Sigmoid colon (tissue), 7 donors: ENCODE data around the gene PCYT2. TPM values are rescaled to one million over a fixed set of nuclear protein-coding genes. Genes with fewer than 3 reads are reported as not detected.

Experiments
- DNase-seq: peaks from one replicate; pipeline ENCODE4 v3.0.0-alpha.2; 2019
- H3K27ac ChIP-seq, 4 donors: fragments of 200-600 bp; sonication (generic); one replicate each; pipeline ENCODE4 v1.5.1; 2016 to 2019; ENCODE audit warnings: mild to moderate bottlenecking in 1 of 4
- H3K27me3 ChIP-seq, 3 donors: fragments of 200-600 bp; sonication (generic); one replicate each; pipeline ENCODE4 v1.5.1; 2019; ENCODE audit warnings: mild to moderate bottlenecking in 1 of 3
- H3K36me3 ChIP-seq, 4 donors: fragments of 200-600 bp; sonication (generic); one replicate each; pipeline ENCODE4 v1.5.1; 2016 to 2019
- H3K4me1 ChIP-seq, 4 donors: fragments of 200-600 bp; sonication (generic); one replicate each; pipeline ENCODE4 v1.5.1; 2017 to 2019
- H3K4me3 ChIP-seq, 4 donors: fragments of 200-600 bp; sonication (generic); one replicate each; pipeline ENCODE4 v1.5.1; 2017 to 2019; ENCODE audit warnings: mild to moderate bottlenecking in 2 of 4, moderate library complexity in 1 of 4
- H3K9me3 ChIP-seq, 4 donors: fragments of 200-600 bp in 3 of 4; sonication (generic) in 3 of 4; one replicate each; pipeline versions ENCODE4 v1.5.1 to v1.6.1; 2013 to 2019
- EP300 ChIP-seq, 4 donors: sonication (generic); formaldehyde crosslinking; IDR thresholded peaks; one replicate each; pipeline ENCODE4 v1.6.1; 2017; ENCODE audit warnings: antibody characterized with exemption in 4 of 4
- POLR2A ChIP-seq, 2 donors: fragments of 450-650 bp; IDR thresholded peaks; one replicate each; pipeline ENCODE4 v1.6.1; 2016; ENCODE audit warnings: antibody characterized with exemption in 2 of 2, mild to moderate bottlenecking in 2 of 2, moderate library complexity in 2 of 2
- POLR2AphosphoS5 ChIP-seq, 4 donors: sonication (generic); formaldehyde crosslinking; IDR thresholded peaks; one replicate each; pipeline ENCODE4 v1.6.1; 2017; ENCODE audit warnings: antibody characterized with exemption in 4 of 4
- WGBS, 2 donors: extraction: QIAGEN DNeasy Blood & Tissue Kit; methylation state at CpG; one replicate each; pipeline ENCODE4 v1.1.7; 2013; 5-methylcytosine and 5-hydroxymethylcytosine counted together
- intact Hi-C: fragments of 100-400 bp; cut with DNase I; formaldehyde crosslinking; loops from one replicate; pipeline ENCODE4 v1.15.1; 2023
- polyA plus RNA-seq, 3 donors: library from polyadenylated mRNA; stranded (reverse); fragments of 200-250 nt; gene quantifications; one replicate each; pipeline ENCODE4 v1.2.3, GENCODE V29; 2013
- total RNA-seq, 4 donors: library from RNA; depleted of rRNA; stranded (reverse); fragments of >200 nt; gene quantifications; one replicate each; pipeline ENCODE4 v1.1.0, GENCODE V29; 2016
- TF ChIP-seq, protein P1 (sequence below), 4 experiments: fragments of 450-650 bp in 3 of 4; fragments of 200-600 bp in 1 of 4; IDR thresholded peaks; one replicate each; pipeline ENCODE4 v1.5.1; 2016 to 2019; ENCODE audit warnings: antibody characterized with exemption in 4 of 4, mild to moderate bottlenecking in 3 of 4, moderate library complexity in 2 of 4
- donor health status: healthy with polysubstance abuse.
- donor health status: Bipolar disorder and iron deficiency.
- donor health status: healthy.

PCYT2 gene
- total and polyA plus RNA-seq, 7 donors = 11.4 to 86.4 (median 23.5) TPM

- Histone ChIP-seq H3K36me3 (peaks cover 8 to 32% (median 18%) of the 10 kb centered on the region in 4 donors), H3K4me3 (peak overlapping the region; percentile 37 to 99 (median 84)), H3K9me3 (no peaks in the 10 kb centered on the region), H3K4me1 (peaks cover 0 to 63% (median 55%) of the 10 kb centered on the region in 4 donors), H3K27ac (peak overlapping the region; percentile 98 to 100 (median 99)), H3K27me3 (no peaks in the 10 kb centered on the region)
- TF ChIP-seq, protein P1, sequence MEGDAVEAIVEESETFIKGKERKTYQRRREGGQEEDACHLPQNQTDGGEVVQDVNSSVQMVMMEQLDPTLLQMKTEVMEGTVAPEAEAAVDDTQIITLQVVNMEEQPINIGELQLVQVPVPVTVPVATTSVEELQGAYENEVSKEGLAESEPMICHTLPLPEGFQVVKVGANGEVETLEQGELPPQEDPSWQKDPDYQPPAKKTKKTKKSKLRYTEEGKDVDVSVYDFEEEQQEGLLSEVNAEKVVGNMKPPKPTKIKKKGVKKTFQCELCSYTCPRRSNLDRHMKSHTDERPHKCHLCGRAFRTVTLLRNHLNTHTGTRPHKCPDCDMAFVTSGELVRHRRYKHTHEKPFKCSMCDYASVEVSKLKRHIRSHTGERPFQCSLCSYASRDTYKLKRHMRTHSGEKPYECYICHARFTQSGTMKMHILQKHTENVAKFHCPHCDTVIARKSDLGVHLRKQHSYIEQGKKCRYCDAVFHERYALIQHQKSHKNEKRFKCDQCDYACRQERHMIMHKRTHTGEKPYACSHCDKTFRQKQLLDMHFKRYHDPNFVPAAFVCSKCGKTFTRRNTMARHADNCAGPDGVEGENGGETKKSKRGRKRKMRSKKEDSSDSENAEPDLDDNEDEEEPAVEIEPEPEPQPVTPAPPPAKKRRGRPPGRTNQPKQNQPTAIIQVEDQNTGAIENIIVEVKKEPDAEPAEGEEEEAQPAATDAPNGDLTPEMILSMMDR (IDR thresholded peaks at IDR 0.05) = peak; percentile 82 to 96 (median 90)
- TF ChIP-seq POLR2A (IDR thresholded peaks at IDR 0.05) = no peak
- TF ChIP-seq POLR2AphosphoS5 (IDR thresholded peaks at IDR 0.05) = no peak
- intact Hi-C loops = loop anchor here (2.0 to 5.0 kb wide), 4 partner anchors 21 to 228 kb away; partner anchors contain the start of genes ALYREF, ANAPC11, FASN and MAFG
- DNase-seq = peak; percentile 73
- WGBS, 2 donors = 27 to 37% methylated on average over 52 of the region's 52 CpGs
Measured at GRCh38 chr17:81869221-81870130, 41.7 kb downstream of the PCYT2 start.

- no peak for TF ChIP-seq POLR2A (IDR thresholded peaks at IDR 0.05)
- TF ChIP-seq, protein P1 (IDR thresholded peaks at IDR 0.05) = no peak
- no peak for TF ChIP-seq EP300 (IDR thresholded peaks at IDR 0.05)
- no peak for TF ChIP-seq POLR2AphosphoS5 (IDR thresholded peaks at IDR 0.05)
- peak; percentile 84 for DNase-seq
- H3K9me3 ChIP-seq = no peaks in the 10 kb centered on the region
- intact Hi-C loops = no loop called here
- H3K4me1 ChIP-seq = peaks cover 0 to 69% (median 55%) of the 10 kb centered on the region in 4 donors
- WGBS, 2 donors = 61 to 72% methylated on average over 30 of the region's 30 CpGs
- no peaks in the 10 kb centered on the region for H3K27me3 ChIP-seq
- no peak overlapping the region for H3K4me3 ChIP-seq
- H3K36me3 ChIP-seq = peaks cover 8 to 39% (median 18%) of the 10 kb centered on the region in 4 donors
- H3K27ac ChIP-seq = peak overlapping the region; percentile 98 to 100 (median 99)
Measured at GRCh38 chr17:81868674-81869220, 42.5 kb downstream of the PCYT2 start.

- Histone ChIP-seq H3K36me3 (peaks cover 8 to 39% (median 18%) of the 10 kb centered on the region in 4 donors), H3K27me3 (no peaks in the 10 kb centered on the region), H3K27ac (peak overlapping the region; percentile 98 to 100 (median 99)), H3K4me3 (no peak overlapping the region), H3K4me1 (peaks cover 0 to 71% (median 55%) of the 10 kb centered on the region in 4 donors), H3K9me3 (no peaks in the 10 kb centered on the region)
- intact Hi-C loops = no loop called here
- TF ChIP-seq POLR2A (IDR thresholded peaks at IDR 0.05) (no peak), POLR2AphosphoS5 (IDR thresholded peaks at IDR 0.05) (peak in 1 of 4 donors; percentile 11)
- TF ChIP-seq, protein P1 (IDR thresholded peaks at IDR 0.05) = no peak
- no peak for DNase-seq
- WGBS, 2 donors = 40 to 66% methylated on average over 28 of the region's 28 CpGs
Measured at GRCh38 chr17:81867991-81868673, 43.1 kb downstream of the PCYT2 start.

GRCh38 chr17:81867170-81867990, 43.8 kb downstream of the PCYT2 start:
- TF ChIP-seq POLR2AphosphoS5 (IDR thresholded peaks at IDR 0.05) = peak in 2 of 4 donors; percentile 11 to 44
- TF ChIP-seq, protein P1 (IDR thresholded peaks at IDR 0.05) = no peak
- no peak for TF ChIP-seq EP300 (IDR thresholded peaks at IDR 0.05)
- TF ChIP-seq POLR2A (IDR thresholded peaks at IDR 0.05) = no peak
- no peaks in the 10 kb centered on the region for H3K27me3 ChIP-seq
- H3K36me3 ChIP-seq = peaks cover 8 to 39% (median 18%) of the 10 kb centered on the region in 4 donors
- H3K4me3 ChIP-seq = no peak overlapping the region
- no peak for DNase-seq
- peak overlapping the region; percentile 98 to 100 (median 99) for H3K27ac ChIP-seq
- intact Hi-C loops = no loop called here
- H3K4me1 ChIP-seq = peaks cover 0 to 70% (median 51%) of the 10 kb centered on the region in 4 donors
- H3K9me3 ChIP-seq = no peaks in the 10 kb centered on the region
- WGBS, 2 donors = 25 to 49% methylated on average over 23 of the region's 23 CpGs
